Endothelial cell of umbilical vein (primary cell): Measurements from ENCODE around the gene ORAI3.

Source experiments
- CTCF ChIP-seq, 2 donors: IDR thresholded peaks; 1 replicate in 1 of 2; 2 replicates in 1 of 2; pipeline ENCODE4 v1.5.1; 2011; ENCODE audit warnings: low read length in 2 of 2, mild to moderate bottlenecking in 2 of 2, moderate library complexity in 2 of 2, control low read depth in 1 of 2, inconsistent platforms in 1 of 2, low read depth in 1 of 2; ENCODE audit not compliant: insufficient read depth in 1 of 2; ENCODE audit errors: extremely low read depth in 1 of 2
- EZH2 ChIP-seq: IDR thresholded peaks from 2 replicates; pipeline ENCODE4 v1.6.1; 2012; ENCODE audit warnings: borderline replicate concordance, low read depth, mild to moderate bottlenecking, moderate library complexity, low read length, inconsistent platforms; ENCODE audit not compliant: severe bottlenecking
- FOS ChIP-seq: IDR thresholded peaks from 2 replicates; pipeline ENCODE4 v1.6.1; 2011; ENCODE audit warnings: mild to moderate bottlenecking, low read length, moderate library complexity, borderline replicate concordance; ENCODE audit not compliant: insufficient read depth
- JUN ChIP-seq: IDR thresholded peaks from 2 replicates; pipeline ENCODE4 v1.6.1; 2011; ENCODE audit warnings: borderline replicate concordance, low read depth; ENCODE audit not compliant: insufficient read length, insufficient read depth
- POLR2A ChIP-seq: IDR thresholded peaks from 2 replicates; pipeline ENCODE4 v1.6.1; 2012; ENCODE audit warnings: low read depth, mild to moderate bottlenecking, control low read depth, low read length
- POLR2AphosphoS5 ChIP-seq: IDR thresholded peaks from 2 replicates; pipeline ENCODE4 v1.6.1; 2012; ENCODE audit warnings: low read depth, mild to moderate bottlenecking, control low read depth, low read length, moderate library complexity; ENCODE audit not compliant: insufficient read depth
- TF ChIP-seq, protein P1 (sequence below): IDR thresholded peaks from 2 replicates; pipeline ENCODE4 v1.6.1; 2011; ENCODE audit not compliant: insufficient read depth, insufficient read length

- TF ChIP-seq CTCF (IDR thresholded peaks at IDR 0.05; ENCODE audit: extremely low read depth in 1 of 2, insufficient read depth in 1 of 2, low read depth in 1 of 2, low read length in 2 of 2) (no peak), JUN (no peak), EZH2 (no peak), POLR2AphosphoS5 (no peak), FOS (no peak), POLR2A (no peak)
- TF ChIP-seq, protein P1, sequence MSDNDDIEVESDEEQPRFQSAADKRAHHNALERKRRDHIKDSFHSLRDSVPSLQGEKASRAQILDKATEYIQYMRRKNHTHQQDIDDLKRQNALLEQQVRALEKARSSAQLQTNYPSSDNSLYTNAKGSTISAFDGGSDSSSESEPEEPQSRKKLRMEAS: no peak
Observed at GRCh38 chr16:30910427-30911029, 38.3 kb upstream of the ORAI3 start.
